ENCODE results near the gene NKD2.

Gene NKD2

DNA sequence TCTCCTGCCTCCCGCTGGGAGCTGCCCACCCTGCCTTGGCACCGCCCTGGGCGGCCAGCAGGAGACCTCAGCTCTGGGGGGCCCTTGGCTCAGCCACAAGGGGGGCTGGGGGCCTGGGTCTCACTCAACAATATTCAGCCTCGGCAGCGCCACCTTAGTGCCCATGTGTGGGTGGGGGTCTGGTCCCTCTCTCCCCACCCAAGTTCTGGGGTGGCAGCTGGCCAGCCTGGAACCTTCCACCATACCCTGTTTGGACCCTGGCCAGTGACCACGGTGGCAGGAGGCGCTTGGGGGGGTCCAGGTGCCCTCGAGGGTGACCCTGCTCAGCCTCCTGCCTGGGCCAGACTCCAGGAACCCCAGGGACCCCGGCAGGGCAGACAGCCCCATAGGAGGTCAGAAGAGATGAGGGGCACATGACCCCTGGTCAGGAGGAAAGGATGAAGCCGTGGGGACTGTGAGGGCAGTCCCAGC is 22.2 kb downstream of the NKD2 start:
- no peak for DNase-seq (ENCODE audit: low read depth in 2 of 2)

DNA sequence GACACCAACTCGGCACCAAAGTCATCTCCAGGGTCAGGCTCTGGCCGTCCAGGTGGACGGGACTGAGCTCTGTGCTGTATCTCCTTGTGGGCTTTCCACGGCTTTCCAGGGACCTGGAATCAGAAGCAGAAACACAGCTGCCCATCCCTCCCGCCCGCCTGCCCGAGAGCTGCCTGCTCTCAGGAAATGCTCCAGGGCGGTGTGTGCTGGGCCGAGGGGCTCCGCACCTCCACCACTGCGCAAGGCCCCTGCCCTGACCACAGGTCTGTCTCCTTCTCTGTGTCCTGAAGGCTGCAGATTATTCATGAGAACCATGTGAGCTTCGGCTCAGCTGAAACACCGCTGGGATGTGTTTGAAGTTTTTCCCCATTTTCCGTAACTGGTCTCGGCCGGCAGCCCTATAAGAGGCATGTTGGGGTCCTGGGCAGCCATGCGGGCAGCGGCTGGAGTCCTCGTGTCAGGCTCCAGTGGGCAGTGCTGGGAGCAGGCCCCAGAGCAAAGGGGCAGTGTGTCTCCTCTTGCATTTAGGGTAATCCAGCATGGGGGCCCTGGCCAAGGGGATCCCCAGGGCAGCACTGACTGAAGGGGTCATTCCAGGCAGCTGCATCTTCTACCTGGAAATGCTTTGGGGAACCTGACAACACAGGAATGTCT is 22.8 kb downstream of the NKD2 start:
- DNase-seq (ENCODE audit: low read depth in 2 of 2) = no peak

- no peak for DNase-seq (ENCODE audit: low read depth in 2 of 2)
Measured at GRCh38 chr5:1032011-1032410, 23.4 kb downstream of the NKD2 start.

DNA sequence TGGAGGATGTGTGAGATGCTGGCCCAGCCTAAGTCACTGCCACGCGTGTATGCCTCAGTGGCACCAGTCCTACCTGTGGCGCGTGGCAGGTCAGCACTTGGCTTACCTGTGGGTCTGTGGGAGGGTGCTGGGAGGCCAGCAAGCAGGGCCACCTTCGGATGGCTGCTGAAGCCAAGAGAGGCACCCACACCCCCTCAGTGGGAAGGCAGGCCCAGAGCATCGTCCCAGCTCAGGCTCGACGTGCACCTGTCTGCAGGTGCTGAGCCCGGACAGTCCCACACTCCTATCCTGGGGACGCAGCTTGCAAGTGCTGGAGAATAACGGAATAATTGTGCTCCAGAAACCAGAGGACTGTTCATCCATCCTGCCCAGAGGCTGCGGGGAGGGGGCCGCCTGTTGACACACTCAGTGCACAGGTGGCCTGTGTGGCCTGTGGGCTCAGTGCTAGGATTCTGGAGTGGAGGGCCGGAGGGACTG is 24.0 kb downstream of the NKD2 start:
- no peak for DNase-seq (ENCODE audit: low read depth in 2 of 2)

DNA sequence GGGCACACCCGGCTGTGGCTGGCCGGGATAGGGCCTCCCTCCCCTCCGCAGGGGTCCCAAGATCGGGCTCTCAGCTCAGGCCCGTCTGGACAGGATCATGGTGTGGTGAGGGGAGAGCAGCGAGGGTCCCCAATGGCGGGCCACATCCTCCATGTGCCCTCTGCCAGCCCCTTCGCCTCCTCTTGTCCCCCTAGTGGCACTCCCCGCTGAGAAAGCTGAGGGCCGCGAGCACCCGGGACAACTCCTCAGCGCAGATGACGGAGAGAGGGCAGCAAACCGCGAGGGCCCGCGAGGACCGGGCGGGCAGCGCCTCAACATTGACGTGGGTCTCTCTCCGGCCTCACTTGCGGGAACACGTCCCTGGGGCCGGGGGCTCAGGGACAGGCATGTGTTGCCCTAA is 24.6 kb downstream of the NKD2 start:
- DNase-seq (ENCODE audit: low read depth in 2 of 2) = no peak

GRCh38 chr5:1033606-1034420 is 25.2 kb downstream of the NKD2 start:
- DNase-seq (ENCODE audit: low read depth in 2 of 2) = no peak

- DNase-seq (ENCODE audit: low read depth in 2 of 2) = no peak
Measured at GRCh38 chr5:1034421-1034905, 25.9 kb downstream of the NKD2 start.

DNA sequence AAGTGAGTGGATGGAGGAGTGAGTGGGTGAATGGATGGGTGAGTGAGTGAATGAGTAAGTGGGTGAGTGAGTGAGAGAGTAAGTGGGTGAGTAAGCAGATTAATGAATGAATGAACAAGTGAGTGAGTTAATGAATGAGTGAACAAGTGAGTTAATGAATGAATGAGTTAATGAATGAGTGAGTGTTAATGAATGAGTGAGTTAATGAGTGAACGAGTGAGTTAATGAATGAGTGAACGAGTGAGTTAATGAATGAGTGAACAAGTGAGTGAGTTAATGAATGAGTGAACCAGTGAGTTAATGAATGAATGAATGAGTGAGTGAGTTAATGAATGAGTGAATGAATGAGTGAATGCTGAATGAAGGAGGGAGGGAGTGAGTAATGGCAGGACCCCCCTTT is 26.4 kb downstream of the NKD2 start:
- DNase-seq (ENCODE audit: low read depth in 2 of 2) = no peak

DNA sequence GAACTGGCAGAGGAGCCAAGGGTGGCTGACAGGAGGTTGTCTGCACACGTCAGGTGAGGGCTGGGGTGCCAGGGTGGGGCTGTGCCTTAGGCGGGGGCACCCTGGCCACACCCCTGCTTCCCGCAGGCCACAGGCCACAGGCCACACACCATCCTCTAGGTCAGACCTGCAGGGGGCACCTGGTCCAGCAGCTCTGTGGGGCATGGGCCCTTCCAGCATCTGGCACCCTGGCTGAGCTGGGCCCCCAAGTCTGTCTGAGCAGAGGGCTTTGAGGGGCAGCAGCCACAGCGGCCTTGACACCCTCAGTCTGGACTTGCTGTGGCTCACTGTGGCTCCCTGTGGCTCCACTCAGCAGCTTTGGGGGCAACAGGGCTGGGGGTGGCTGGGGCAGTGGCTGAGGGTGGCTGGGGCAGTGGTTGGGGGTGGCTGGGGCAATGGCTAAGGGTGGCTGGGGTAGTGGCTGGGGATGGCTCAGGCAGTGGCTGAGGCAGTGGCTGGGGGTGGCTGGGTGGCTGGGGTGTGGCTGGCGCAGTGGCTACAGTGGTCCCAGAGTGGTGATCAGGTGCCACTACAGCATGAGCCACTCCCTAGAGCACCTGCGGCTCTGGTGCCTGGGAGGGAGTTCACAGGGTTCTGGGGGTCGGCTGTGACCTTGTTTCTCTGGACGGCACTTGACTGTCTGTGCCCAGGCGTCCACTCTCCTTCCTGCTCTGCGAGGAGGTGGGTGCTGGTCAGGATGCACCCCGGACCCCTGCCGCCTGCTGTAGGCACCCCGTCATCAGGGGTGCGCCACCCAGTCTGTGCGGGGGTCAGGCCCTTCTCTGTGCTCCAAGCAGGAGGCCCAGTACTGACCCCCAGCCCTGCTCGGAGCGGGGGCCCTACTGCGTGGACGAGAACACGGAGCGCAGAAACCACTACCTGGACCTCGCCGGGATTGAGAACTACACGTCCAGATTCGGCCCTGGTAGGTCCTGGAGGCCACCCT is 27.1 kb downstream of the NKD2 start:
- no peak for DNase-seq (ENCODE audit: low read depth in 2 of 2)

- no peak for DNase-seq (ENCODE audit: low read depth in 2 of 2)
Measured at GRCh38 chr5:1036504-1037122, 28.0 kb downstream of the NKD2 start.

- DNase-seq (ENCODE audit: low read depth in 2 of 2) = no peak
Measured at GRCh38 chr5:1037123-1037670, 28.6 kb downstream of the NKD2 start.

GRCh38 chr5:1037671-1038416 is 29.2 kb downstream of the NKD2 start:
- DNase-seq (ENCODE audit: low read depth in 2 of 2) = no peak

DNA sequence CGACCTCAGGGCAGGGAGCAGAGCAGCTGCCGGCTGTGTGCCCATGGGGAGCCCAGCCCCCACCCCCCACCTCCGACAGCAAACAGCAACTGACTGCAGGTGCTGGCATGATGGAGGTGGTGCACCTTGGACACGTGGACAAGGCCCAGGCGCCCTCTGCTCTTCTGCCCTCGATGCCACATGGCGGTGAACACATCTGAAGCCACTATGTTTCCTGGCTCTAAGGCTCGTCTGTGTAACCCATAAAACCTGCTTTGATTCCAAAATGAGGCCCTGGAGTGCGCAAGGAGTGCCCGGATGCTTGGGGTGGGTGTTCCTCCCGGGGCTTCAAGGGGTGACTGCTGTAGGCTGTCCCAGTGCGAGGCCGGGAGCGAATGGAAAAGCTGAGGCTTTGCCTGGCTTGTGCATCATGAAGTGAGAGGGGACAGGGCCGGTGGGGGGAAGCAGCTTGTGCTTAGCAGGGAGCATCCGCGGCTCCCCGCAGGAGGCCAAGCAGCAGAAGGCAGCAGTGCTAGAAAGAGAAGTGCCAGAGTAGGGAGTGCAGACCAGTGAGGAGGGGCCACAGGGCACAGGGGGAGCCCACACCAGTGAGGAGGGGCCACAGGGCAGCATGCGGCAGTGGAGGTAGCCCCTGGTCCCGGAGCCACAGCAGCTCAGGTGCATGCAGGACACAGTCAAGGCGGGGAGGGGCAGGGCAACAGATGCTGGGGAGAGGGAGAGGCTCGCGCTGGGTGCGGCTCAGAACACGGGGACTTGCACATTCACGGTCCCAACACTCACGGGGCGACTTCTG is 30.0 kb downstream of the NKD2 start:
- no peak for DNase-seq (ENCODE audit: low read depth in 2 of 2)

GRCh38 chr5:1039210-1039548 is 30.6 kb downstream of the NKD2 start:
- no peak for DNase-seq (ENCODE audit: low read depth in 2 of 2)

DNA sequence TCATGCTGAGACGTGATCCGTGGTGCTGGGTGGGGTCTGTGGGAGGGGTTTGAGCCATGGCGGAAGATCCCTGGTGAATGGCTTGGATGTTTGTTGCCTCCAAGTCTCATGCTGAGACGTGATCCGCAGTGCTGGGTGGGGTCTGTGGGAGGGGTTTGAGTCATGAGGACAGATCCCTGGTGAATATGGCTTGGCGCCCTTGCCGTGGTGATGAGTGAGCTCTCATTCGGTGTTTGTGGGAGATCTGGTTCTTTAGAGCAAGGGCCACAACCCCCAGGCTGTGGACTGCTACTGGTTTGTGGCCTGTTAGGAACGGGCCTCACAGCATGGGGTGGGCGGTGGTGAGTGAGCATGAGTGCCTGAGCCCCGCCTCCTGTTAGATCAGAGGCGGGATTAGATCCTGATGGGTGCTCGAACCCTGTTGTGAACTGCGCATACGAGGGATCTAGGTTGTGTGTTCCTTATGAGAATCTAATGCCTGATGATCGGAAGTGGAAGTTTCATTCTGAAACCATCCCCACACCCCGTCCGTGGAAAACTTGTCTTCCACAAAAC is 31.2 kb downstream of the NKD2 start:
- DNase-seq (ENCODE audit: low read depth in 2 of 2) = no peak

- no peak for DNase-seq (ENCODE audit: low read depth in 2 of 2)
Measured at GRCh38 chr5:1040571-1040970, 32.0 kb downstream of the NKD2 start.

DNA sequence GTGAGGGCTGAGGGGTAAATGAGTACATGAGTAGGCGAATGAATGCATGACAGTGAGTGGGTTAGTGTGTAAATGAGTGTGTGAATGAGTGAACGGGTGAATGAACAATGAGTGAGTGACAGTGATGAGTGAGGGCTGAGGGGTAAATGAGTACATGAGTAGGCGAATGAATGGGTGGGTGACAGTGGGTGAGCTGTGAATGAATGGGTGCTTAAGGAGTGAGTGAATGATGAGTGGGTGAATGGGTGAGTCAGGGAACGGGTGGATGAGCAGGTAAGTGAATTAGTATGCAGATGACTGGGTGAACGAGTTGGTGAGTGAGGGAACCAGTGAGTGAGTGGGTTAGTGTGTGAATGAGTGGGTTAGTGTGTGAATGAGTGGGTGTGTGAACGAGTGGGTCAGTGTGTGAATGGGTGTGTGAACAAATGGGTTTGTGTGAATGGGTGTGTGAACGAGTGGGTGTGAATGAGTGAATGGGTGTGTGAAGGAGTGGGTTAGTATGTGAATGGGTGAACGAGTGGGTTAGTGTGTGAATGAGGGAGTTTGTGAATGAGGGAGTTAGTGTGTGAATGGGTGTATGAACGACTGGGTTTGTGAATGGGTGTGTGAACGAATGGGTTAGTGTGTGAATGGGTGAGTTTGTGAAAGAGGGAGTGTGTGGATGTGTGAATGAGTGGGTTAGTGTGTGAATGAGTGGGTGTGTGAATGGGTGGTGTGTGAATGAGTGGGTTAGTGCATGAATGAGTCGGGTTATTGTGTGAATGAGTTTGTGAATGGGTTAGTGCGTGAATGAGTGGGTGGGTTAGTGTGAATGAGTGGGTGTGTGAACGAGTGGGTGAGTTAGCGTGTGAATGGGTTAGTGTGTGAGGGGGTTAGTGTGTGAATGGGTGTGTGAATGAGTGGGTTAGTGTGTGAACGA is 32.9 kb downstream of the NKD2 start:
- no peak for DNase-seq (ENCODE audit: low read depth in 2 of 2)

GRCh38 chr5:1042626-1043025 is 34.0 kb downstream of the NKD2 start:
- DNase-seq (ENCODE audit: low read depth in 2 of 2) = no peak
